IPS DF 6.9 (cell line): ENCODE data around the gene ABHD1.

Experiments used
- DNase-seq: peaks from one replicate; pipeline ENCODE4 v3.0.0-alpha.2; 2013; ENCODE audit warnings: low read depth, low spot score
- H3K27ac ChIP-seq: one replicate; pipeline ENCODE4 v1.5.1; 2013; ENCODE audit warnings: low read length, control low read depth
- H3K27me3 ChIP-seq: 2 replicates; pipeline ENCODE4 v1.6.1; 2013; ENCODE audit warnings: mild to moderate bottlenecking, low read length; ENCODE audit not compliant: control insufficient read depth, insufficient read depth
- H3K36me3 ChIP-seq: 2 replicates; pipeline ENCODE4 v1.6.1; 2013; ENCODE audit warnings: low read length; ENCODE audit not compliant: control insufficient read depth, insufficient read depth
- H3K4me1 ChIP-seq: 2 replicates; pipeline ENCODE4 v1.6.1; 2013; ENCODE audit warnings: low read length; ENCODE audit not compliant: control insufficient read depth, insufficient read depth
- H3K4me3 ChIP-seq: 2 replicates; pipeline ENCODE4 v1.5.1; 2013; ENCODE audit warnings: mild to moderate bottlenecking, low read length
- H3K9me3 ChIP-seq: 2 replicates; pipeline ENCODE4 v1.6.1; 2013; ENCODE audit warnings: low read length, inconsistent platforms; ENCODE audit not compliant: control insufficient read depth, insufficient read depth
- WGBS: extraction: QIAGEN DNeasy Blood & Tissue Kit; methylation state at CpG from one replicate; pipeline ENCODE4 v1.1.7; 2013; ENCODE audit warnings: mixed read lengths, missing lambda C conversion rate; ENCODE audit not compliant: insufficient read length, insufficient coverage; 5-methylcytosine and 5-hydroxymethylcytosine counted together

ABHD1 gene

DNA sequence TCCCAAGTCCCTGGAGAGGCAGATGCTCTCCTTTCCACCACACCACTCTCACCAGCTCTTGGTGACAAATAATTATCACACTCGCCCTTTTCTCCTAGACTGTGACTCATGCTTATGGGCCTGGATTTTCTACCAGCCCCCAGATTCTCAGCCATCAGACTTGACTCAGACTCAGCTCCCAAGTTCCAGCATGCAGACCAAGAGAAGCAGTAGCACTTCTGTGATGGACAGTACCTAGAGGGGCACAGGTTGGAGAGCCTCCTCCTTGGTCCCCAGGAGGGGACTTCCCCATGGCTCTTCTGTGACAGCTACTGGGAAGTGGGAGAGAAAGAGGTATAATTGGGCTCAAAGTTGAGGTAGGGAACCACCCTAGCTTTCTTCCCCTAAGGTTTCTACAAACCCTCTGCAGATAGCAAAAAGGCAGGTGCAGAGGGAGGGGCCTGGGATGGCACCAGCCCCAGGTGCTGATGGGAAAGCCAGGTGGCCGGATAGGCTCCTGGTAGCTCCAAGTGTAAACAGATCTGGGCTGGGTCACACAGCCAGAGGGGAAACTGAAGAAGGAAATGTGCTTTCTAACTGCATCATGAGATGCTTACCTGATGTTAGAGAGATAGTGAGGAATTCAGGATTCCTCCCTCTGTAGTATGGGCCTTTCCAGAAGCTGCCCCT, 29.3 kb downstream of the ABHD1 start:
- no CpG with 5 or more reads among the region's 2 CpGs for WGBS
- no peaks in the 10 kb centered on the region for H3K36me3 ChIP-seq
- DNase-seq: no peak

GRCh38 chr2:27154488-27154887, 30.9 kb downstream of the ABHD1 start:
- Histone ChIP-seq H3K27ac (no peak overlapping the region), H3K4me3 (no peak overlapping the region), H3K9me3 (no peaks in the 10 kb centered on the region), H3K27me3 (no peaks in the 10 kb centered on the region), H3K36me3 (no peaks in the 10 kb centered on the region), H3K4me1 (0 out of 2 replicates have a peak, but pooled peaks cover 2% of the 10 kb centered on the region)
- no peak for DNase-seq
- WGBS: no CpG with 5 or more reads among the region's 6 CpGs

More for the DNA sequence above, 29.3 kb downstream of the ABHD1 start:
- Histone ChIP-seq H3K27ac (no peak overlapping the region), H3K4me3 (no peak overlapping the region), H3K27me3 (no peaks in the 10 kb centered on the region), H3K4me1 (no peaks in the 10 kb centered on the region), H3K9me3 (no peaks in the 10 kb centered on the region)

GRCh38 chr2:27155069-27155520, 31.5 kb downstream of the ABHD1 start:
- 0 out of 2 replicates have a peak, but pooled peaks cover 2% of the 10 kb centered on the region for H3K4me1 ChIP-seq
- H3K27ac ChIP-seq: no peak overlapping the region
- DNase-seq: no peak
- no peaks in the 10 kb centered on the region for H3K9me3 ChIP-seq
- no peak overlapping the region for H3K4me3 ChIP-seq
- WGBS: no CpG with 5 or more reads among the region's 9 CpGs
- H3K36me3 ChIP-seq: no peaks in the 10 kb centered on the region
- no peaks in the 10 kb centered on the region for H3K27me3 ChIP-seq

DNA sequence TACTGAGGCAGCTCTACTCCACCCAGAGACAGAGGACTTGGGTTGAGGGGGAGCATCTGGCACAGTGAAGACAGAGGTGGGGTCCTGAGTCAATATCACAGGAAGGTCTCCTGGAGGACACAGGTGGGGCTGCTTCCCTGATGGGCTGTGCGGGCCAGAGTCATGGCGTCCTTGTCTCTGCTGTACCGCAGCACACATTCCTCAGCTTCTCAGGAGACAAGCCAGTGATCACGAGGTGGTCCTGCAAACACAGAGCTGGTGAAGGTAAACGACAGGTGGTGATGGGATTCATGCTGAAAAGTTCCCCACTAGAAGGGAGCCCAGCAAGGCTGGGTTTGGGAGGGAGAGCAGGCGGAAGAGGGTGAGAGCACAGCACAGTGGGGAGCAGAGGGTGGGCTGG, 34.9 kb downstream of the ABHD1 start:
- Histone ChIP-seq H3K36me3 (no peaks in the 10 kb centered on the region), H3K4me1 (0 out of 2 replicates have a peak, but pooled peaks cover 2% of the 10 kb centered on the region), H3K27ac (no peak overlapping the region), H3K4me3 (no peak overlapping the region), H3K9me3 (no peaks in the 10 kb centered on the region), H3K27me3 (no peaks in the 10 kb centered on the region)
- no peak for DNase-seq
- no CpG with 5 or more reads among the region's 6 CpGs for WGBS

- H3K27ac ChIP-seq: no peak overlapping the region
Observed at GRCh38 chr2:27159271-27159670, 35.7 kb downstream of the ABHD1 start.

GRCh38 chr2:27160191-27160590, 36.6 kb downstream of the ABHD1 start:
- no CpG with 5 or more reads among the region's 9 CpGs for whole genome bisulfite sequencing
- Histone ChIP-seq H3K4me3 (no peak overlapping the region), H3K4me1 (0 out of 2 replicates have a peak, but pooled peaks cover 2% of the 10 kb centered on the region), H3K27ac (no peak overlapping the region), H3K9me3 (no peaks in the 10 kb centered on the region), H3K36me3 (no peaks in the 10 kb centered on the region), H3K27me3 (no peaks in the 10 kb centered on the region)
- DNase-seq: no peak

More at GRCh38 chr2:27159271-27159670, 35.7 kb downstream of the ABHD1 start:
- H3K4me1 ChIP-seq: 0 out of 2 replicates have a peak, but pooled peaks cover 2% of the 10 kb centered on the region
- WGBS: no CpG with 5 or more reads among the region's 6 CpGs
- no peaks in the 10 kb centered on the region for H3K9me3 ChIP-seq
- no peaks in the 10 kb centered on the region for H3K27me3 ChIP-seq
- no peak overlapping the region; the same call in 1 of the 2 replicates for H3K4me3 ChIP-seq
- no peaks in the 10 kb centered on the region for H3K36me3 ChIP-seq
- DNase-seq: no peak

- Histone ChIP-seq H3K27me3 (no peaks in the 10 kb centered on the region), H3K4me1 (0 out of 2 replicates have a peak, but pooled peaks cover 2% of the 10 kb centered on the region), H3K4me3 (no peak overlapping the region), H3K9me3 (no peaks in the 10 kb centered on the region), H3K36me3 (no peaks in the 10 kb centered on the region), H3K27ac (no peak overlapping the region)
- WGBS: no CpG with 5 or more reads among the region's 15 CpGs
- DNase-seq: no peak
Observed at GRCh38 chr2:27162151-27163121, 38.8 kb downstream of the ABHD1 start.

DNA sequence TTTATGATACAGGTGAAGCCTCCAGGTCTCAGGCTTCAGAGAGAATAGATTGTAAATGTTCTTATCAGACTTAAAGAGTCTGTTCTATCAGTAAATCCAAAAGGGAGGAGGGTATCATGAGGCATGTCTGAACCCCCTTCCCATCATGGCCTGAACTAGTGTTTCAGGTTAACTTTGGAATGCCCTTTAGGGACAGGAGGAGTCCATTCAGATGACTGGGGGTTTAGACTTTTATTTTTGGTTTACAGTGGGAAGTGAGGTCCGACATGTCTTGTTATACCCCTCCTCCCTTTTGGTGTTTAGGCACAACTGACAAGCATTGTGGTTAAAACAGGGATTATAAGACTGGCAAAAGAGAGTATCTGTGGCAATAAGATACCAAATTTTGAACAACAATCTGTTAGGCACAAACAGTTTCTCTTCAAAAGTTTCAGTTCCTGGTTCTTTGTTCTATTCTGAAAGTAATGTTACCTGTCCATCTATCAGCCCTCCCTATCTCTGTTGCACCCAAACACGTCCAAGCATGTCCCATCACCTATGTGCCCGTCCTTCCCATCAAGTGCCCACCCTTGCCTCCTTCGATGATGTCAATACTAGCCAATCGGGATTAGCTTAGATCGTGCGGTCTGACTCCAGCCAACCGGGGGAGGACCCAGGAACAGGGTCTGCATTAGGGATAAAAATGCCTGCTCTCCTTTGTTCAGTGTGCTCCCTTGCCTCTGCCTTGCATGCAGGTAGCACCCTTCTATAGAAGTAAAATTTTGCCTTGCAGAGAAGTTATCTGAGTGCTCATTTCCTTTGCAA, 41.5 kb downstream of the ABHD1 start:
- no peak for DNase-seq

GRCh38 chr2:27170581-27171337, 47.1 kb downstream of the ABHD1 start:
- Histone ChIP-seq H3K9me3 (no peaks in the 10 kb centered on the region), H3K4me3 (no peak overlapping the region), H3K27me3 (no peaks in the 10 kb centered on the region), H3K27ac (no peak overlapping the region), H3K4me1 (no peaks in the 10 kb centered on the region), H3K36me3 (no peaks in the 10 kb centered on the region)
- WGBS: no CpG with 5 or more reads among the region's 6 CpGs
- no peak for DNase-seq

More for the DNA sequence above, 41.5 kb downstream of the ABHD1 start:
- Histone ChIP-seq H3K9me3 (no peaks in the 10 kb centered on the region), H3K4me1 (no peaks in the 10 kb centered on the region), H3K27me3 (no peaks in the 10 kb centered on the region), H3K27ac (no peak overlapping the region), H3K4me3 (no peak overlapping the region), H3K36me3 (no peaks in the 10 kb centered on the region)
- no CpG with 5 or more reads among the region's 8 CpGs for WGBS
